Upper lobe of left lung (tissue), 4 donors: ENCODE measurements around the gene TSKU.

Source experiments
- CTCF ChIP-seq, 6 experiments: fragments of 450-650 bp in 4 of 6; fragments of 200-600 bp in 2 of 6; sonication (generic) in 2 of 6; IDR thresholded peaks; one replicate each; pipeline ENCODE4 v1.5.1; 2016 to 2019; ENCODE audit warnings: antibody characterized with exemption in 6 of 6
- POLR2A ChIP-seq, 4 donors: fragments of 450-650 bp; IDR thresholded peaks; one replicate each; pipeline ENCODE4 v1.5.1; 2016 to 2017; ENCODE audit warnings: antibody characterized with exemption in 4 of 4, mild to moderate bottlenecking in 2 of 4

- no peak for TF ChIP-seq CTCF (IDR thresholded peaks at IDR 0.05)
- no peak for TF ChIP-seq POLR2A (IDR thresholded peaks at IDR 0.05)
Observed at GRCh38 chr11:76795936-76796441, 12.8 kb downstream of the TSKU start.
